ENCODE data around the gene NRL. TPM values are rescaled to one million over a fixed set of nuclear protein-coding genes. Genes with fewer than 3 reads are reported as not detected.

The NRL gene
- total RNA-seq, 6 donors from 2014 or later: 2.6 to 9.8 (median 4.4) TPM

DNA sequence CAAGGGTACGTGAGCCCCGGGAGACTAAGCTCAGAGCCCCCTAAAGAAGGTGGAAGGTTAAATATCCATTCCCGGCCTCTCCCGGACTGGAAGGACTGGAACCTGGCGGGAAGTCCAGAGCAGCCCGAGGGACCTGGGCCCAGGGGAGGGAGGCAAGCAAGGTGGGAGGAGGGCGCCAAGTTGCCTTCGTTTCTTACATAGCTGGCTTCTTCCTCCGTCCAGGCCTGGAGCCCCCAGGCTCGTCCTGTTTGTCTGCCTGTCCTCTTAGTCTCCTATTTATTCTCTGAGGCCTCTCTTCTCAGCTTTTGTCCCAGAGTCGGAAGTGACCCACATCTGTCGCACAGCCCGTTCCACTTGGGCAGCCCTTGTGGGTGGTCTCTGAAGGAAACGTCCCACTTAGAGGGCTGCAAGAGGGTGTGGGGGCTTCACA lies 19.9 kb downstream of the NRL start:
- H3K4me1 ChIP-seq: peaks cover 8 to 47% (median 27%) of the 10 kb centered on the region in 4 donors
- TF ChIP-seq POLR2A (IDR thresholded peaks at IDR 0.05): no peak
- TF ChIP-seq, protein P1, sequence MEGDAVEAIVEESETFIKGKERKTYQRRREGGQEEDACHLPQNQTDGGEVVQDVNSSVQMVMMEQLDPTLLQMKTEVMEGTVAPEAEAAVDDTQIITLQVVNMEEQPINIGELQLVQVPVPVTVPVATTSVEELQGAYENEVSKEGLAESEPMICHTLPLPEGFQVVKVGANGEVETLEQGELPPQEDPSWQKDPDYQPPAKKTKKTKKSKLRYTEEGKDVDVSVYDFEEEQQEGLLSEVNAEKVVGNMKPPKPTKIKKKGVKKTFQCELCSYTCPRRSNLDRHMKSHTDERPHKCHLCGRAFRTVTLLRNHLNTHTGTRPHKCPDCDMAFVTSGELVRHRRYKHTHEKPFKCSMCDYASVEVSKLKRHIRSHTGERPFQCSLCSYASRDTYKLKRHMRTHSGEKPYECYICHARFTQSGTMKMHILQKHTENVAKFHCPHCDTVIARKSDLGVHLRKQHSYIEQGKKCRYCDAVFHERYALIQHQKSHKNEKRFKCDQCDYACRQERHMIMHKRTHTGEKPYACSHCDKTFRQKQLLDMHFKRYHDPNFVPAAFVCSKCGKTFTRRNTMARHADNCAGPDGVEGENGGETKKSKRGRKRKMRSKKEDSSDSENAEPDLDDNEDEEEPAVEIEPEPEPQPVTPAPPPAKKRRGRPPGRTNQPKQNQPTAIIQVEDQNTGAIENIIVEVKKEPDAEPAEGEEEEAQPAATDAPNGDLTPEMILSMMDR (IDR thresholded peaks at IDR 0.05): no peak
- TF ChIP-seq EP300 (IDR thresholded peaks at IDR 0.05): no peak
- TF ChIP-seq POLR2AphosphoS5 (IDR thresholded peaks at IDR 0.05): no peak
- WGBS, 2 donors: 5 to 6% methylated on average over 13 to 14 of the region's 14 CpGs
- peak overlapping the region; percentile 75 to 88 (median 82) for H3K4me3 ChIP-seq
- H3K27ac ChIP-seq: peak overlapping the region; percentile 95 to 98 (median 98)
- peaks cover 3 to 23% (median 19%) of the 10 kb centered on the region in 4 donors for H3K36me3 ChIP-seq
- H3K27me3 ChIP-seq: no peaks in the 10 kb centered on the region
- DNase-seq (no peak), ATAC-seq (ENCODE audit: low FRiP score in 2 of 2) (no peak)
- no peaks in the 10 kb centered on the region for H3K9me3 ChIP-seq

DNA sequence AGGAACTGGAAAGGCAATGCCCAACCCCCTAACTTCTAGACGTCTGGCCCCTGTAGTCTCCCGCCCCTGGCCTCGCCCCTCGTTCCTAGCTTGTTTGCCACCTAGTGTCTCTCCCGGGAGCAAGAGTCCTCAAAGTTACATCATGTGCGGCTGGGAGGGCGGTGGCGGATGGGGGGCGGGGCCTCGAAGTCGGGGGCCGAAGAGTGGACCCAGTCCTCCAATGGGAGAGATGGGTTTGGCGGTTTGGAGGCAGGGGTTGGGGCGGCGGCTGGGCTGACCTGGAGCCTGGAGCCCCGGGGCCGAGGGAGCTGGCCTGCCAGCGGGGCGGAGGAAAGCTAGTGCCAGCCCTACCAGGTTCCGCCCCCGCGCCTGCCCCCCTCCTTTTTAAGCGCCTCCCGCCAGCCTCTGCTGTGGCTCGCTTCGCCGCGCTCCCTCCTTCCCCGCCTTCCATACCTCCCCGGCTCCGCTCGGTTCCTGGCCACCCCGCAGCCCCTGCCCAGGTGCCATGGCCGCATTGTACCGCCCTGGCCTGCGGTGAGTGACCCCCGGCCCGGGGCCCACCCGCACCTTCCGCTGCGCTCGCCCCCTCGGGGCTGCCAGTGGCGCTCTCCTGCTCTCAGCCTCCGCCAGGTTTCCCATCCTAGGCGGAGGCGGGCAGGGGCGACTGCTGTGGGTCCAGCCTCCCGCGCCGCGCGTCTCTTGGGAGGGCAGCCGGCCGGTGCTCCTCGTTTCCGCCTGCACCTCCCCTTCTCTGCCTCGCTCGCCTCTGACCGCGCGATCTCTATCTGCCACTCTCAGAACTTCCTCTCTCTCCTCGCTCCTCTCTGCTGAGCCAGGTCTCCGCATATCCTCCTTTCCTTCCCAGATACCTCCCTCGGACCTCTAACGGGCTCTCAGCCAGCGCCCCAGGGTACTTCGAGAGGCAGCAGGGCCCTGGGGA lies 20.6 kb downstream of the NRL start, which contains the start of gene PCK2:
PCK2 (plus strand) TSS at position 411 of the 940 bp plus-strand sequence; CDS start at position 506, 95 bp downstream.
- DNase-seq (peak; percentile 97 to 99), ATAC-seq (ENCODE audit: low FRiP score in 2 of 2) (peak; percentile 95 to 97)
- no peaks in the 10 kb centered on the region for H3K27me3 ChIP-seq
- peaks cover 0 to 16% (median 13%) of the 10 kb centered on the region in 4 donors for H3K36me3 ChIP-seq
- peak within 1 kb of the TSS; percentile 95 to 98 (median 98) for H3K27ac ChIP-seq
- 0 to 2% methylated on average over 30 to 68 of the region's 68 CpGs for WGBS, 2 donors
- H3K4me1 ChIP-seq: peaks cover 8 to 43% (median 27%) of the 10 kb centered on the region in 4 donors
- TF ChIP-seq EP300 (IDR thresholded peaks at IDR 0.05) (no peak), POLR2A (IDR thresholded peaks at IDR 0.05) (peak in 3 of 4 donors; percentile 50 to 88 (median 69)), POLR2AphosphoS5 (IDR thresholded peaks at IDR 0.05) (peak; percentile 45 to 63)
- TF ChIP-seq, protein P1 (IDR thresholded peaks at IDR 0.05): peak in 2 of 6 experiments; percentile 42 to 58
- H3K9me3 ChIP-seq: no peaks in the 10 kb centered on the region
- peak within 1 kb of the TSS; percentile 75 to 88 (median 82) for H3K4me3 ChIP-seq

DNA sequence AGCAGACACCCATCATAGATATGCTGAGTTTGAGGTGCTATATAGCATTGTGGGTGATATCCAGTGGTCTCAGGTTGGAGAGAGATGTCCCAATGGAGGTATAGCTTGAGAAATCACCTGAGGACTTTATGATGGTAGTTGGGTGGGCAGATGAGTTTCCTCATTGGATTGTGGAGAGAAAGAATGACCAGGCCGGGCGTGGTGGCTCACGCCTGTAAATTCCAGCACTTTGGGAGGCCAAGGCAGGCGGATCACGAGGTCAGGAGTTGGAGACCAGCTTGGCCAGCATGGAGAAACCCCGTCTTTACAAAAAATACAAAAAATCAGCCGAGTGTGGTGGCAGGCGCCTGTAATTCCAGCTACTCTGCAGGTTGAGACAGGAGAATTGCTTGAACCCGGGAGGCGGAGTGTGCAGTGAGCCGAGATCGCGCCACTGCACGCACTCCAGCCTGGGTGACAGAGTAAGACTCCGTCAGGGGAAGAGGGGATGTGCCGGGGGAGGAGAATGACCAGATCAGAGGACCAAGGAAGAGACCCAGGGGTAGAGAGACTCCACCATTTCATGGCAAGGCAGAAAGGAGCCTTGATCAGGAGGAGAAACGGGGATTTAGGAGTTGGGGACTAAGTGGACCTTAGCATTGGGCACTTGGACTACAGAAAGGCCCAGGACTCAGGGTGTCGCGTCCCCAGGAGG lies 21.4 kb downstream of the NRL start:
- ATAC-seq (ENCODE audit: low FRiP score in 2 of 2): no peak
- no peak for DNase-seq
- Histone ChIP-seq H3K27ac (peak overlapping the region; percentile 95 to 98 (median 98)), H3K4me1 (peaks cover 8 to 40% (median 27%) of the 10 kb centered on the region in 4 donors), H3K9me3 (no peaks in the 10 kb centered on the region), H3K36me3 (peaks cover 0 to 8% (median 5%) of the 10 kb centered on the region in 4 donors), H3K4me3 (peak overlapping the region in 3 of 4 donors; percentile 75 to 88 (median 84)), H3K27me3 (no peaks in the 10 kb centered on the region)
- TF ChIP-seq EP300 (IDR thresholded peaks at IDR 0.05): no peak
- no peak for TF ChIP-seq POLR2AphosphoS5 (IDR thresholded peaks at IDR 0.05)
- TF ChIP-seq, protein P1 (IDR thresholded peaks at IDR 0.05): peak in 1 of 6 experiments; percentile 3
- 77 to 83% methylated on average over 19 of the region's 19 CpGs for WGBS, 2 donors

GRCh38 chr14:24092505-24093206 lies 22.1 kb downstream of the NRL start:
- ATAC-seq (ENCODE audit: low FRiP score in 2 of 2): no peak
- WGBS, 2 donors: 81 to 85% methylated on average over 4 of the region's 4 CpGs
- Histone ChIP-seq H3K4me3 (no peak overlapping the region), H3K9me3 (no peaks in the 10 kb centered on the region), H3K27ac (peak overlapping the region in 3 of 4 donors; percentile 97 to 98 (median 98)), H3K27me3 (no peaks in the 10 kb centered on the region), H3K4me1 (peaks cover 8 to 40% (median 27%) of the 10 kb centered on the region in 4 donors), H3K36me3 (peaks cover 0 to under 1% (median 0%) of the 10 kb centered on the region in 4 donors)
- DNase-seq: no peak
- no peak for TF ChIP-seq EP300 (IDR thresholded peaks at IDR 0.05)
- TF ChIP-seq POLR2A (IDR thresholded peaks at IDR 0.05): no peak
